ENCODE results near the gene SREBF2.

SREBF2 gene

GRCh38 chr22:41923595-41924276 lies 90.8 kb downstream of the SREBF2 start:
- DNase-seq = no peak

GRCh38 chr22:41925783-41926460 lies 93.0 kb downstream of the SREBF2 start:
- DNase-seq = peak in 1 of 2 donors; percentile 30

- no peak for DNase-seq
Measured at GRCh38 chr22:41927813-41928212, 94.9 kb downstream of the SREBF2 start.

- no peak for DNase-seq
Measured at GRCh38 chr22:41928593-41929417, 95.9 kb downstream of the SREBF2 start.

GRCh38 chr22:41929418-41929810 lies 96.5 kb downstream of the SREBF2 start:
- no peak for DNase-seq

GRCh38 chr22:41931701-41932269 lies 98.9 kb downstream of the SREBF2 start:
- no peak for DNase-seq

- no peak for DNase-seq
Measured at GRCh38 chr22:41932353-41932752, 99.4 kb downstream of the SREBF2 start.

GRCh38 chr22:41933411-41934177 lies 100.7 kb downstream of the SREBF2 start:
- no peak for DNase-seq

GRCh38 chr22:41934284-41935014 lies 101.5 kb downstream of the SREBF2 start:
- no peak for DNase-seq

GRCh38 chr22:41935015-41935351 lies 102.1 kb downstream of the SREBF2 start:
- DNase-seq = no peak

GRCh38 chr22:41935509-41935908 lies 102.6 kb downstream of the SREBF2 start:
- no peak for DNase-seq

- no peak for DNase-seq
Measured at GRCh38 chr22:41936894-41937169, 103.9 kb downstream of the SREBF2 start.

GRCh38 chr22:41939981-41940831 lies 107.3 kb downstream of the SREBF2 start:
- DNase-seq = peak in 1 of 2 donors; percentile 31

GRCh38 chr22:41940832-41941765 lies 108.2 kb downstream of the SREBF2 start:
- DNase-seq = peak; percentile 82 to 83

GRCh38 chr22:41943661-41944209 lies 110.8 kb downstream of the SREBF2 start:
- no peak for DNase-seq

- DNase-seq = peak; percentile 88 to 89
Measured at GRCh38 chr22:41946629-41947423, 113.9 kb downstream of the SREBF2 start, which contains the start of gene CENPM. TSS of gene CENPM (minus strand) at chr22:41947152. CDS start at chr22:41947076, 76 bp downstream.

GRCh38 chr22:41947424-41948080 lies 114.6 kb downstream of the SREBF2 start:
- no peak for DNase-seq

- no peak for DNase-seq
Measured at GRCh38 chr22:41948142-41948541, 115.2 kb downstream of the SREBF2 start.
